Heart right ventricle (tissue), 16 donors: ENCODE measurements around the gene TRDN. TPM values are rescaled to one million over a fixed set of nuclear protein-coding genes. Genes with fewer than 3 reads are reported as not detected.

Experiments
- ATAC-seq, 8 donors: fragments of 200-7000 bp; cut with Tn5 transposase; one replicate each; pipeline ENCODE4 v1.9.1; 2020; ENCODE audit warnings: mild to moderate bottlenecking in 8 of 8, moderate library complexity in 8 of 8, moderate number of reproducible peaks in 1 of 8
- DNase-seq, 2 donors: peaks; one replicate each; pipeline ENCODE4 v3.0.0-alpha.2; 2020
- H3K27ac ChIP-seq, 10 donors: fragments of 200-600 bp; sonication (generic) in 2 of 10; one replicate each; pipeline versions ENCODE4 v1.5.0 to v1.8.0; 2020 to 2022; ENCODE audit warnings: mild to moderate bottlenecking in 3 of 10
- H3K27me3 ChIP-seq, 7 donors: fragments of 200-600 bp; one replicate each; pipeline ENCODE4 v1.8.0; 2021 to 2022; ENCODE audit warnings: mild to moderate bottlenecking in 2 of 7
- H3K36me3 ChIP-seq, 9 donors: fragments of 200-600 bp; sonication (generic) in 1 of 9; one replicate each; pipeline versions ENCODE4 v1.5.0 to v1.8.0; 2020 to 2022; ENCODE audit warnings: mild to moderate bottlenecking in 2 of 9
- H3K4me1 ChIP-seq, 9 donors: fragments of 200-600 bp; sonication (generic) in 1 of 9; one replicate each; pipeline versions ENCODE4 v1.5.0 to v1.8.0; 2020 to 2022; ENCODE audit warnings: mild to moderate bottlenecking in 4 of 9
- H3K4me3 ChIP-seq, 10 donors: fragments of 200-600 bp; sonication (generic) in 2 of 10; one replicate each; pipeline versions ENCODE4 v1.5.0 to v1.8.0; 2020 to 2022; ENCODE audit warnings: mild to moderate bottlenecking in 7 of 10, moderate library complexity in 2 of 10
- H3K9me3 ChIP-seq, 11 donors: fragments of 200-600 bp in 10 of 11; sonication (generic) in 2 of 11; one replicate each; pipeline versions ENCODE4 v1.5.0 to v1.8.0; 2013 to 2022; ENCODE audit warnings: mild to moderate bottlenecking in 2 of 11, control low read depth in 1 of 11, moderate library complexity in 1 of 11
- CTCF ChIP-seq, 9 donors: fragments of 200-600 bp; sonication (generic) in 2 of 9; IDR thresholded peaks; one replicate each; pipeline versions ENCODE4 v1.5.0 to v1.8.0; 2021 to 2022; ENCODE audit warnings: antibody characterized with exemption in 9 of 9, mild to moderate bottlenecking in 5 of 9, moderate library complexity in 1 of 9
- WGBS, 2 donors: extraction: QIAGEN DNeasy Blood & Tissue Kit; methylation state at CpG; one replicate each; pipeline ENCODE4 v1.1.7; 2013; ENCODE audit warnings: inconsistent platforms in 1 of 2; 5-methylcytosine and 5-hydroxymethylcytosine counted together
- intact Hi-C, 10 donors: fragments of 100-400 bp; cut with DNase I; formaldehyde crosslinking; loops; one replicate each; pipeline versions ENCODE4 v1.11.1 to v1.14.2; 2022
- long read RNA-seq, 3 donors: library from polyadenylated mRNA; unstranded; transcript quantifications; one replicate each; pipeline ENCODE4 v2.0.0, GENCODE V29; 2020 to 2021
- polyA plus RNA-seq, 2 donors: library from polyadenylated mRNA; stranded (reverse); fragments of 200-250 nt; gene quantifications; one replicate each; pipeline ENCODE4 v1.2.3, GENCODE V29; 2013
- total RNA-seq, 10 donors: library from RNA; stranded (reverse); fragmentation: NEBNext Ultra II Directional in 3 of 10; extraction: Animal tissue kit (Norgen Biotek cat#: 25700) in 3 of 10; gene quantifications; one replicate each; pipeline versions ENCODE4 v1.2.1 to v1.2.4, GENCODE V29; 2021 to 2023
- donor health status: Arrhythmogenic right ventricular cardiomyopathy.
- donor health status: ischemic (EF 13 %, LVEDD 7.1; RV severe dilation, severe dysfunction).
- donor health status: healthy with polysubstance abuse.
- donor health status: DM: no; HTN: yes; CAD: no.
- donor health status: DM: no; HTN: no; CAD: no.
- donor health status: ischemic (EF 25% LVEDD 6.9; RV normal size, moderate dysfunction).
- donor health status: ischemic (EF 25% LVEDD 5.7; RV mildly dilated, moderate dysfunction).
- donor health status: healthy.
- donor health status: DM: yes; HTN: yes; CAD: no.
- donor health status: Ischemic cardiomyopathy.
- donor health status: ischemic (EF 35%, LVEDD 5.7; RV mildly dilated, moderate dysfunction).
- donor health status: nonischemic (EF 11% LVEDD 7.7; RV severe dilation, severe dysfunction).
- donor health status: DM: yes; HTN: yes; CAD: no.
- donor health status: PGD.
- donor health status: ischemic (EF 29% LVEDD 5.4; RV normal size, mild dysfunction).
- donor health status: nonischemic (EF 23%, LVEDD 6.1; RV moderate dilation, normal function).

Gene TRDN
- total RNA-seq (100 to 1,000 TPM; 328 to 484 (median 437) TPM), polyA plus RNA-seq (1,000 to 10,000 TPM in 1 of 2 donors, 10 to 100 TPM in 1; 37.6 to 1,141 TPM)
- long read RNA-seq, donor 1, transcript TRDN-204 (6 exons, 1,294 nt): minor isoform, 9 of 258 reads
- long read RNA-seq, donor 1, transcript TRDN-205 (8 exons, 1,179 nt): major isoform, 106 of 258 reads
- long read RNA-seq, donor 1, partial matches to known transcripts: 99 of 258 reads
- long read RNA-seq, donor 1, other reads (novel, unspliced or antisense): 44 of 258 reads
- long read RNA-seq, donor 2, transcript TRDN-204 (6 exons, 1,294 nt): minor isoform, 21 of 362 reads
- long read RNA-seq, donor 2, transcript TRDN-205 (8 exons, 1,179 nt): major isoform, 155 of 362 reads
- long read RNA-seq, donor 2, partial matches to known transcripts: 131 of 362 reads
- long read RNA-seq, donor 2, other reads (novel, unspliced or antisense): 55 of 362 reads
- long read RNA-seq, donor 3, transcript TRDN-205 (8 exons, 1,179 nt): major isoform, 10 of 207 reads
- long read RNA-seq, donor 3, transcript TRDN-204 (6 exons, 1,294 nt): minor isoform, 5 of 207 reads
- long read RNA-seq, donor 3, partial matches to known transcripts: 32 of 207 reads
- long read RNA-seq, donor 3, other reads (novel, unspliced or antisense): 160 of 207 reads

GRCh38 chr6:123636782-123637181, at the start of gene TRDN:
TSS of gene TRDN (minus strand) at chr6:123636950. CDS start at chr6:123636775, 175 bp downstream.
- Histone ChIP-seq H3K4me3 (peak within 1 kb of the TSS in 9 of 10 donors; percentile 33 to 60 (median 53)), H3K27me3 (no peaks in the 10 kb centered on the region), H3K36me3 (no peaks in the 10 kb centered on the region), H3K4me1 (peaks cover 0 to 31% (median 0%) of the 10 kb centered on the region in 9 donors), H3K9me3 (no peaks in the 10 kb centered on the region), H3K27ac (peak within 1 kb of the TSS; percentile 70 to 92 (median 88))
- ATAC-seq (peak; percentile 71 to 91 (median 88)), DNase-seq (peak in 1 of 2 donors; percentile 41)
- intact Hi-C loops: loop anchor here in 4 of 10 donors (5.0 to 10.0 kb wide), 3 partner anchors 119 to 202 kb away; no protein-coding TSS in a partner anchor
- TF ChIP-seq CTCF (IDR thresholded peaks at IDR 0.05): no peak
- 22 to 31% methylated on average over 3 of the region's 3 CpGs for WGBS, 2 donors

GRCh38 chr6:123681957-123682462, 45.3 kb upstream of the TRDN start:
- TF ChIP-seq CTCF (IDR thresholded peaks at IDR 0.05): no peak
- H3K4me1 ChIP-seq: no peaks in the 10 kb centered on the region
- ATAC-seq: no peak
- no peaks in the 10 kb centered on the region for H3K36me3 ChIP-seq
- DNase-seq: no peak
- no peak overlapping the region for H3K27ac ChIP-seq
- no peak overlapping the region for H3K4me3 ChIP-seq
- 71 to 77% methylated on average over 1 of the region's 1 CpG for WGBS, 2 donors
- H3K9me3 ChIP-seq: no peaks in the 10 kb centered on the region
- no peaks in the 10 kb centered on the region for H3K27me3 ChIP-seq
- intact Hi-C loops: no loop called here

- Histone ChIP-seq H3K27ac (no peak overlapping the region), H3K4me3 (no peak overlapping the region), H3K36me3 (no peaks in the 10 kb centered on the region), H3K4me1 (no peaks in the 10 kb centered on the region), H3K27me3 (no peaks in the 10 kb centered on the region), H3K9me3 (peaks cover 0 to 3% (median 0%) of the 10 kb centered on the region in 11 donors)
- DNase-seq (no peak), ATAC-seq (no peak)
- no peak for TF ChIP-seq CTCF (IDR thresholded peaks at IDR 0.05)
- WGBS, 2 donors: 64 to 73% methylated on average over 4 of the region's 4 CpGs
- intact Hi-C loops: no loop called here
These were observed 41.1 kb upstream of the TRDN start for GRCh38 chr6:123677897-123678296.

GRCh38 chr6:123676793-123677192, 40.0 kb upstream of the TRDN start:
- Histone ChIP-seq H3K36me3 (no peaks in the 10 kb centered on the region), H3K27ac (no peak overlapping the region), H3K4me3 (no peak overlapping the region), H3K4me1 (no peaks in the 10 kb centered on the region), H3K9me3 (peaks cover 0 to 3% (median 0%) of the 10 kb centered on the region in 11 donors), H3K27me3 (no peaks in the 10 kb centered on the region)
- no peak for TF ChIP-seq CTCF (IDR thresholded peaks at IDR 0.05)
- intact Hi-C loops: no loop called here
- ATAC-seq (no peak), DNase-seq (no peak)
- 88 to 96% methylated on average over 1 of the region's 1 CpG for WGBS, 2 donors
